Astrocyte (in vitro differentiated cells and primary cell): Measurements from ENCODE around the gene LBR. TPM values are rescaled to one million over a fixed set of nuclear protein-coding genes. Genes with fewer than 3 reads are reported as not detected.

ENCODE experiments used
- DNase-seq: peaks from one replicate; pipeline ENCODE4 v3.0.0-alpha.2; 2010; ENCODE audit warnings: low read depth
- FAIRE-seq: peaks from 2 replicates; lab custom pipeline; 2011; peaks lifted over from hg19 to GRCh38; lab: Jason Lieb, UNC
- H2AFZ ChIP-seq: 2 replicates; pipeline ENCODE4 v1.6.0; 2012; ENCODE audit warnings: low read depth, low read length, inconsistent platforms
- H3K27ac ChIP-seq: 2 replicates; pipeline ENCODE4 v1.5.1; 2011; ENCODE audit warnings: low read depth, low read length, inconsistent platforms
- H3K27me3 ChIP-seq: 2 replicates; pipeline ENCODE4 v1.6.0; 2011; ENCODE audit warnings: low read length, inconsistent platforms; ENCODE audit not compliant: insufficient read depth
- H3K36me3 ChIP-seq: 2 replicates; pipeline ENCODE4 v1.5.1; 2011; ENCODE audit warnings: low read length, inconsistent platforms; ENCODE audit not compliant: insufficient read depth
- H3K4me1 ChIP-seq: 2 replicates; pipeline ENCODE4 v1.5.1; 2011; ENCODE audit warnings: low read length, inconsistent platforms; ENCODE audit not compliant: insufficient read depth
- H3K4me2 ChIP-seq: 2 replicates; pipeline ENCODE4 v1.6.0; 2012; ENCODE audit warnings: low read length, inconsistent platforms
- H3K4me3 ChIP-seq: 2 replicates; pipeline ENCODE4 v1.5.1; 2011; ENCODE audit warnings: low read depth, mild to moderate bottlenecking, low read length, inconsistent platforms; ENCODE audit not compliant: insufficient read depth
- H3K79me2 ChIP-seq: 2 replicates; pipeline ENCODE4 v1.6.0; 2012; ENCODE audit warnings: mild to moderate bottlenecking, low read length, inconsistent platforms; ENCODE audit not compliant: insufficient read depth
- H3K9ac ChIP-seq: 2 replicates; pipeline ENCODE4 v1.6.0; 2012; ENCODE audit warnings: mild to moderate bottlenecking, low read length, inconsistent platforms
- H3K9me3 ChIP-seq: 2 replicates; pipeline ENCODE4 v1.5.1; 2012; ENCODE audit warnings: low read depth, mild to moderate bottlenecking, low read length, inconsistent platforms; ENCODE audit not compliant: insufficient read depth
- H4K20me1 ChIP-seq: 2 replicates; pipeline ENCODE4 v1.6.0; 2012; ENCODE audit warnings: low read length, inconsistent platforms; ENCODE audit not compliant: insufficient read depth
- H3K27ac Mint-ChIP-seq: one replicate; pipeline ENCODE4 v1.8.0; 2021; ENCODE audit warnings: mild to moderate bottlenecking, mixed read lengths; ENCODE audit not compliant: unreplicated experiment
- H3K27me3 Mint-ChIP-seq: one replicate; pipeline ENCODE4 v1.8.0; 2021; ENCODE audit warnings: low read depth, mixed read lengths; ENCODE audit not compliant: unreplicated experiment
- H3K36me3 Mint-ChIP-seq: one replicate; pipeline ENCODE4 v1.8.0; 2021; ENCODE audit warnings: low read depth, mixed read lengths; ENCODE audit not compliant: unreplicated experiment
- H3K4me1 Mint-ChIP-seq: one replicate; pipeline ENCODE4 v1.8.0; 2021; ENCODE audit warnings: low read depth, mixed read lengths; ENCODE audit not compliant: unreplicated experiment
- H3K4me3 Mint-ChIP-seq: one replicate; pipeline ENCODE4 v1.8.0; 2021; ENCODE audit warnings: mild to moderate bottlenecking, moderate library complexity, mixed read lengths; ENCODE audit not compliant: unreplicated experiment
- H3K9me3 Mint-ChIP-seq: one replicate; pipeline ENCODE4 v1.8.0; 2021; ENCODE audit warnings: mild to moderate bottlenecking, mixed read lengths; ENCODE audit not compliant: unreplicated experiment
- CTCF ChIP-seq: IDR thresholded peaks from 2 replicates; pipeline ENCODE4 v1.5.1; 2011; ENCODE audit warnings: low read depth, mild to moderate bottlenecking, inconsistent platforms, low read length, moderate library complexity; ENCODE audit not compliant: insufficient read depth
- EZH2 ChIP-seq: IDR thresholded peaks from 2 replicates; pipeline ENCODE4 v1.6.1; 2012; ENCODE audit warnings: mild to moderate bottlenecking, low read length, inconsistent platforms; ENCODE audit not compliant: insufficient read depth
- total RNA-seq: library from RNA; stranded (reverse); gene quantifications from 2 replicates; pipeline ENCODE4 v1.2.1, GENCODE V29; 2021

The LBR gene
- total RNA-seq, 1 donor from 2014 or later, result 42.6 TPM

- H3K27ac ChIP-seq, result no peak overlapping the region
- H2AFZ ChIP-seq, result no peak overlapping the region
- H3K79me2 ChIP-seq, result peaks cover 86% of the 10 kb centered on the region
- H3K9me3 Mint-ChIP-seq, result no peaks in the 10 kb centered on the region
- no peaks in the 10 kb centered on the region for H3K9me3 ChIP-seq
- H3K4me1 Mint-ChIP-seq, result peaks cover 41% of the 10 kb centered on the region
- H3K9ac ChIP-seq, result no peak overlapping the region
- H4K20me1 ChIP-seq, result peaks cover 38% of the 10 kb centered on the region
- H3K36me3 Mint-ChIP-seq, result no peaks in the 10 kb centered on the region
- H3K4me3 Mint-ChIP-seq, result peak overlapping the region; percentile 21
- H3K27ac Mint-ChIP-seq, result no peak overlapping the region
- DNase-seq (no peak), FAIRE-seq (no peak)
- H3K27me3 ChIP-seq, result no peaks in the 10 kb centered on the region
- H3K4me1 ChIP-seq, result peaks cover 36% of the 10 kb centered on the region
- peak overlapping the region; percentile 22 for H3K4me2 ChIP-seq
- no peak overlapping the region for H3K4me3 ChIP-seq
- H3K36me3 ChIP-seq, result peaks cover 12% of the 10 kb centered on the region
- TF ChIP-seq CTCF, result no peak
- TF ChIP-seq EZH2, result no peak
- no peaks in the 10 kb centered on the region for H3K27me3 Mint-ChIP-seq
Observed at GRCh38 chr1:225422795-225423517, 4.9 kb downstream of the LBR start.

GRCh38 chr1:225422031-225422605, 5.7 kb downstream of the LBR start:
- H3K4me3 Mint-ChIP-seq, result no peak overlapping the region
- H3K27me3 Mint-ChIP-seq, result no peaks in the 10 kb centered on the region
- TF ChIP-seq EZH2 (no peak), CTCF (no peak)
- Histone ChIP-seq H3K36me3 (peaks cover 20% of the 10 kb centered on the region), H3K79me2 (peaks cover 84% of the 10 kb centered on the region), H3K9me3 (no peaks in the 10 kb centered on the region), H4K20me1 (peaks cover 37% of the 10 kb centered on the region), H3K27me3 (no peaks in the 10 kb centered on the region), H2AFZ (no peak overlapping the region), H3K27ac (no peak overlapping the region), H3K9ac (no peak overlapping the region), H3K4me2 (no peak overlapping the region), H3K4me3 (no peak overlapping the region), H3K4me1 (peaks cover 36% of the 10 kb centered on the region)
- no peaks in the 10 kb centered on the region for H3K9me3 Mint-ChIP-seq
- FAIRE-seq, result no peak
- no peak overlapping the region for H3K27ac Mint-ChIP-seq
- peaks cover 41% of the 10 kb centered on the region for H3K4me1 Mint-ChIP-seq
- DNase-seq, result no peak
- H3K36me3 Mint-ChIP-seq, result no peaks in the 10 kb centered on the region

DNA sequence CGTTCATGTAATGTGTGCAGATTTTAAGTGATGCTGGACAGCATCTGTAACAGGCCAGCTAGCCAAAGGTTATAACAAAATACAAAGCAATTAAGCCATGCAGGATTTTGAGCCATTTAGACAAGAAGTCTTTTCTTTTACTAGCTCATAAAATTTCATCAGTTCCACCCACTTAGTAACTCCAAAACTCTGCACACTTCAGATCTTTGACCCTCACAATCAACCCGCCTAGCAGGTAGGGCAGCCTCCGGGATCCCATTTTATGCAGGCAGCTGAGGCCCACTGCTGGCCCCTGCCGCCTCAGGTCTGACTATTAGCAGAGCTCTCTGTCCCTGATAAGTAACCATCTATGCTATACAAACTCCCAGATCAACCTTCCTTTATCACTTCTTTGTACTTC, 9.2 kb downstream of the LBR start:
- Mint-ChIP-seq H3K9me3 (no peaks in the 10 kb centered on the region), H3K36me3 (peaks cover 3% of the 10 kb centered on the region), H3K27me3 (no peaks in the 10 kb centered on the region), H3K4me1 (peaks cover 14% of the 10 kb centered on the region), H3K27ac (no peak overlapping the region), H3K4me3 (no peak overlapping the region)
- no peak overlapping the region for H2AFZ ChIP-seq
- FAIRE-seq, result no peak
- no peak for TF ChIP-seq CTCF
- TF ChIP-seq EZH2, result no peak
- no peaks in the 10 kb centered on the region for H3K9me3 ChIP-seq
- H3K27ac ChIP-seq, result no peak overlapping the region
- H3K4me1 ChIP-seq, result peaks cover 4% of the 10 kb centered on the region
- no peak overlapping the region for H3K4me3 ChIP-seq
- DNase-seq, result no peak
- peaks cover 42% of the 10 kb centered on the region for H3K36me3 ChIP-seq
- H3K79me2 ChIP-seq, result peaks cover 61% of the 10 kb centered on the region
- no peak overlapping the region for H3K9ac ChIP-seq
- no peaks in the 10 kb centered on the region for H3K27me3 ChIP-seq
- H4K20me1 ChIP-seq, result peaks cover 22% of the 10 kb centered on the region
- no peak overlapping the region for H3K4me2 ChIP-seq
